A673 (cell line): Measurements from ENCODE around the gene PDCD2. TPM values are rescaled to one million over a fixed set of nuclear protein-coding genes. Genes with fewer than 3 reads are reported as not detected.

ENCODE experiments used
- BruUV-seq: library from RNA; stranded (reverse); fragments of 400-500 nt; replicated peaks from 2 replicates; lab custom pipeline; 2021; lab: Mats Ljungman, UMichigan
- CTCF ChIA-PET: fragments of 300-600 bp; sonication (Branson Sonifier 250); formaldehyde crosslinking; loops from one replicate; lab custom pipeline; 2022; ENCODE audit warnings: antibody characterized with exemption; lab: Charles Lee
- POLR2A ChIA-PET: fragments of 300-600 bp; sonication (Branson Sonifier 250); formaldehyde crosslinking; loops from one replicate; lab custom pipeline; 2022; ENCODE audit warnings: antibody characterized with exemption; ENCODE audit not compliant: low non-redundant PET; lab: Charles Lee
- DNase-seq: peaks from one replicate; pipeline ENCODE4 v3.0.0-alpha.2; 2015; ENCODE audit warnings: low spot score
- H3K27ac ChIP-seq: fragments of 200-600 bp; sonication (generic); 2 replicates; pipeline ENCODE4 v1.5.1; 2016; ENCODE audit warnings: mixed run types, low read depth, mild to moderate bottlenecking, mixed read lengths, antibody characterized with exemption, low read length; ENCODE audit not compliant: poor library complexity, severe bottlenecking
- H3K27me3 ChIP-seq: fragments of 200-600 bp; sonication (generic); replicated peaks from 2 replicates; pipeline ENCODE4 v1.6.1; 2017; ENCODE audit warnings: mixed run types, low read depth, mild to moderate bottlenecking, mixed read lengths, antibody characterized with exemption, low read length; ENCODE audit not compliant: insufficient read depth, poor library complexity
- H3K36me3 ChIP-seq: fragments of 200-600 bp; sonication (generic); 2 replicates; pipeline ENCODE4 v1.6.1; 2016; ENCODE audit warnings: mixed run types, mild to moderate bottlenecking, mixed read lengths, antibody characterized with exemption, low read length; ENCODE audit not compliant: insufficient read depth, poor library complexity, severe bottlenecking
- H3K4me1 ChIP-seq: fragments of 200-600 bp; sonication (generic); 2 replicates; pipeline ENCODE4 v1.6.1; 2017; ENCODE audit warnings: mixed run types, mild to moderate bottlenecking, mixed read lengths, antibody characterized with exemption, low read length; ENCODE audit not compliant: insufficient read depth, poor library complexity, severe bottlenecking
- H3K4me3 ChIP-seq: fragments of 200-600 bp; sonication (generic); 2 replicates; pipeline ENCODE4 v1.5.1; 2016; ENCODE audit warnings: low read depth, mixed run types, mild to moderate bottlenecking, mixed read lengths, low read length; ENCODE audit not compliant: poor library complexity, severe bottlenecking
- H3K9me3 ChIP-seq: fragments of 200-600 bp; sonication (generic); 2 replicates; pipeline ENCODE4 v1.6.1; 2016; ENCODE audit warnings: mixed run types, low read depth, mild to moderate bottlenecking, mixed read lengths, antibody characterized with exemption, low read length; ENCODE audit not compliant: poor library complexity, severe bottlenecking
- CTCF ChIP-seq: fragments of 300-800, 200-600 bp; sonication (generic); conservative IDR thresholded peaks from 2 replicates; pipeline ENCODE4 v1.5.1; 2017; ENCODE audit warnings: low read depth, mild to moderate bottlenecking, antibody characterized with exemption, low read length, moderate library complexity, mixed read lengths
- EZH2 ChIP-seq: fragments of 200-600 bp; sonication (generic); IDR thresholded peaks from 2 replicates; pipeline ENCODE4 v1.6.1; 2017; ENCODE audit warnings: borderline replicate concordance, low read depth, mild to moderate bottlenecking, mixed read lengths, antibody characterized with exemption, low read length; ENCODE audit not compliant: poor library complexity, severe bottlenecking
- intact Hi-C: fragments of 100-400 bp; cut with micrococcal nuclease; formaldehyde crosslinking; loops from one replicate; pipeline ENCODE4 v1.10.0; 2022; ENCODE audit not compliant: unreplicated experiment
- total RNA-seq: library from RNA; stranded (reverse); gene quantifications from 2 replicates; pipeline ENCODE4 v1.2.3, GENCODE V29; 2021

Gene PDCD2
- total RNA-seq, 1 experiment from 2014 or later, result 123 TPM

- CTCF ChIA-PET, result no interaction called here
These were observed 6.3 kb upstream of the PDCD2 start for GRCh38 chr6:170590725-170591124.

GRCh38 chr6:170584954-170585498 is 589 bp upstream of the PDCD2 start:
- ChIA-PET POLR2A (interaction anchor here (0.6 kb wide), 1 partner anchor 835 kb away, joined by 4 read pairs; no protein-coding TSS in a partner anchor), CTCF (no interaction called here)
- intact Hi-C loops, result no loop called here
- TF ChIP-seq CTCF (no peak), EZH2 (no peak)
- no peaks in the 10 kb centered on the region for H3K9me3 ChIP-seq
- TSS peak; percentile 84 for BruUV-seq
- H3K27me3 ChIP-seq, result no peaks in the 10 kb centered on the region
- H3K27ac ChIP-seq, result peak overlapping the region; percentile 79
- H3K4me3 ChIP-seq, result peak overlapping the region; percentile 83
- DNase-seq, result peak; percentile 2
- peaks cover 31% of the 10 kb centered on the region for H3K36me3 ChIP-seq
- H3K4me1 ChIP-seq, result peaks cover 5% of the 10 kb centered on the region

More at GRCh38 chr6:170590725-170591124, 6.3 kb upstream of the PDCD2 start:
- POLR2A ChIA-PET, result no interaction called here
- DNase-seq, result no peak
- Histone ChIP-seq H3K27me3 (no peaks in the 10 kb centered on the region), H3K4me3 (no peak overlapping the region), H3K27ac (no peak overlapping the region), H3K4me1 (no peaks in the 10 kb centered on the region), H3K9me3 (peaks cover 7% of the 10 kb centered on the region), H3K36me3 (no peaks in the 10 kb centered on the region)
- intact Hi-C loops, result no loop called here
- TF ChIP-seq CTCF (no peak), EZH2 (no peak)
- BruUV-seq, result no TSS peak

- Histone ChIP-seq H3K4me3 (peak overlapping the region; percentile 83), H3K36me3 (peaks cover 40% of the 10 kb centered on the region), H3K9me3 (no peaks in the 10 kb centered on the region), H3K27ac (peak overlapping the region; percentile 79), H3K4me1 (peaks cover 5% of the 10 kb centered on the region), H3K27me3 (no peaks in the 10 kb centered on the region)
- ChIA-PET POLR2A (no interaction called here), CTCF (no interaction called here)
- BruUV-seq, result no TSS peak
- TF ChIP-seq EZH2 (no peak), CTCF (no peak)
- intact Hi-C loops, result no loop called here
- DNase-seq, result no peak
These were observed 669 bp downstream of the PDCD2 start for GRCh38 chr6:170583756-170584180.
